ENCODE results near the gene DPP10. TPM values are rescaled to one million over a fixed set of nuclear protein-coding genes. Genes with fewer than 3 reads are reported as not detected.

Gene DPP10
- total RNA-seq, 1 donor from 2014 or later: 73.0 TPM

GRCh38 chr2:114526841-114527240, 84.4 kb downstream of the DPP10 start:
- DNase-seq (ENCODE audit: low spot score in 2 of 2, unreplicated experiment in 2 of 2): no peak
- H3K4me1 Mint-ChIP-seq: no peaks in the 10 kb centered on the region
- H3K36me3 Mint-ChIP-seq: no peaks in the 10 kb centered on the region
- H3K9me3 Mint-ChIP-seq: peaks cover 5% of the 10 kb centered on the region
- H3K27ac Mint-ChIP-seq: no peak overlapping the region
- TF ChIP-seq CTCF (IDR thresholded peaks at IDR 0.05; ENCODE audit: unreplicated experiment): no peak
- H3K4me3 Mint-ChIP-seq: no peak overlapping the region
- peaks cover 42% of the 10 kb centered on the region for H3K27me3 Mint-ChIP-seq (ENCODE audit: low read depth)

- Mint-ChIP-seq H3K36me3 (no peaks in the 10 kb centered on the region), H3K27me3 (ENCODE audit: low read depth) (peaks cover 42% of the 10 kb centered on the region), H3K4me1 (no peaks in the 10 kb centered on the region), H3K9me3 (peaks cover 5% of the 10 kb centered on the region), H3K4me3 (no peak overlapping the region), H3K27ac (no peak overlapping the region)
- DNase-seq (ENCODE audit: low spot score in 2 of 2, unreplicated experiment in 2 of 2): no peak
- no peak for TF ChIP-seq CTCF (IDR thresholded peaks at IDR 0.05; ENCODE audit: unreplicated experiment)
Observed at GRCh38 chr2:114527330-114527983, 85.0 kb downstream of the DPP10 start.

DNA sequence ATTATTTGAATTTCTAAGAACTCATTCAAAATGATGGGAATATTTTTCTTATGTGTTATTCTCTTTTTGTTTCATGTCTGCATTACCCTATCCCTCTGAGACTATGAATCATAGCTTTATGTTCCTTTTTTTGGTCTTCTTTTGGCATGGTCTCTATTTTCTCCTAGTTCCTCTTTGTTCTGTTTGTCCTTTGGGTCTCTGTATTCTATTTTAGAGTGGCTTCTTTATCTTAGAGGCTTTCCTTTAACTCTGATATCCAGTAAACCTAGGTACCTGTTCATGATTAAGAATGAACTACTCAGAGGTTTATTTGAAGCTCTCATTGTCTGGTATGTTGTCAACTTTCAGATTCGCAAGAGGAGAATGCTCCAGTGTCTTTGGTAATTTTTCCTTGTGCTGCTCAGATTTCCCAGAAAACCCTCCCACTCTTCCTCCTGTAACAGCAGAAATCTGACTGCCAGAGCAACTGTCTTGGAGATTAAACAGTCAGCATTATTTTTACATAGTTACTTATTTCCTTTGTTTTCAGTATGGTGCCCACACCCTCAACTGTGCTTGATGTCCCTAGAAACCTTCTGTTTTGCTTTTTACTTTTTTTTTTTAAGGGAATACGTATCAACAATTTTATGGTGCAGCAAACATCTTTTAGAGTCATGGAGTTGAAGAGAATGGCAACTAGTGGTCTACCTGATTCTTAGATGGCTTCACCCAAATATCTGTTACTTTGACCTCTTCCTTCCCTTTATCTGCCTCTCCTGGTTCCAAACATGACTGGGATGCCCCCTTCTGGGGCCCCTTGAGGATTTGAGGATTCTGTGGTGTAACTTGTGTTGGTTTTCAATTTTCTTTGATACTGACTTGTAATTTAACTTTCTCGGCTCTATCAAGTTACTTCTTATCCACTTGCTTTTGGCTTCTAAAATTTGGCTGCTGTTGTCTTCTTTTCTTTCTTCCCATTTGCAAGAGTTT, 92.0 kb downstream of the DPP10 start:
- peaks cover 48% of the 10 kb centered on the region for H3K27me3 Mint-ChIP-seq (ENCODE audit: low read depth)
- H3K27ac Mint-ChIP-seq: no peak overlapping the region
- H3K4me1 Mint-ChIP-seq: no peaks in the 10 kb centered on the region
- no peaks in the 10 kb centered on the region for H3K36me3 Mint-ChIP-seq
- no peak overlapping the region for H3K4me3 Mint-ChIP-seq
- no peak for TF ChIP-seq CTCF (IDR thresholded peaks at IDR 0.05; ENCODE audit: unreplicated experiment)
- H3K9me3 Mint-ChIP-seq: no peaks in the 10 kb centered on the region
- DNase-seq (ENCODE audit: low spot score in 2 of 2, unreplicated experiment in 2 of 2): no peak

DNA sequence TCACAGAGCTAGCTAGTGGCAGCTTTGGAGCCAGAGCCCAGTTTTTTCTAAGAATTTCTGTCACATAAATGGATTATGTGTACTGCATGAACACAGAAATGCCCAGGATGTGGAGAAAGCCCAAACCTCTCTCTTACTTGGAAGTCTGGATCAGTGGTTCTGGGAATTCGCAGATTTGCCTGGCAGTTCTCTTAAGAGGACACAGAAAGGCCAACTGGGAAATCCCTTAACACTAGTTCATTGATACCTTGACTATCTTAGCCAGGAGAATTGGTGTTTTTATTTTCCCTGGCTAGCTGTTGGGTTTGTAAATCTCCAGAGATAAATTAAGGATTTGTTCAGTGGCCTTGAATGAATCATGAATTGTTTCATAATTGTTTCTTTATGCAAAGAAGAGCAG, 95.3 kb downstream of the DPP10 start:
- DNase-seq (ENCODE audit: low spot score in 2 of 2, unreplicated experiment in 2 of 2): no peak
- Mint-ChIP-seq H3K27me3 (ENCODE audit: low read depth) (peaks cover 42% of the 10 kb centered on the region), H3K4me1 (no peaks in the 10 kb centered on the region), H3K4me3 (no peak overlapping the region), H3K36me3 (no peaks in the 10 kb centered on the region), H3K9me3 (no peaks in the 10 kb centered on the region), H3K27ac (no peak overlapping the region)
- no peak for TF ChIP-seq CTCF (IDR thresholded peaks at IDR 0.05; ENCODE audit: unreplicated experiment)

GRCh38 chr2:114542695-114543094, 100.3 kb downstream of the DPP10 start:
- H3K36me3 Mint-ChIP-seq: no peaks in the 10 kb centered on the region
- DNase-seq (ENCODE audit: low spot score in 2 of 2, unreplicated experiment in 2 of 2): no peak
- TF ChIP-seq CTCF (IDR thresholded peaks at IDR 0.05; ENCODE audit: unreplicated experiment): no peak
- H3K27ac Mint-ChIP-seq: no peak overlapping the region
- peaks cover 9% of the 10 kb centered on the region for H3K4me1 Mint-ChIP-seq
- H3K4me3 Mint-ChIP-seq: no peak overlapping the region
- H3K9me3 Mint-ChIP-seq: no peaks in the 10 kb centered on the region
- H3K27me3 Mint-ChIP-seq (ENCODE audit: low read depth): peaks cover 16% of the 10 kb centered on the region
